ENCODE data around the gene ZNF525. TPM values are rescaled to one million over a fixed set of nuclear protein-coding genes. Genes with fewer than 3 reads are reported as not detected.
"Not testable (repeated sequence)": the region's sequence is repeated elsewhere in the genome, so short reads cannot be mapped to it uniquely, and the experiment has no call there.

The ZNF525 gene
- total RNA-seq (ENCODE audit: insufficient read depth, low replicate concordance): 24.3 TPM

DNA sequence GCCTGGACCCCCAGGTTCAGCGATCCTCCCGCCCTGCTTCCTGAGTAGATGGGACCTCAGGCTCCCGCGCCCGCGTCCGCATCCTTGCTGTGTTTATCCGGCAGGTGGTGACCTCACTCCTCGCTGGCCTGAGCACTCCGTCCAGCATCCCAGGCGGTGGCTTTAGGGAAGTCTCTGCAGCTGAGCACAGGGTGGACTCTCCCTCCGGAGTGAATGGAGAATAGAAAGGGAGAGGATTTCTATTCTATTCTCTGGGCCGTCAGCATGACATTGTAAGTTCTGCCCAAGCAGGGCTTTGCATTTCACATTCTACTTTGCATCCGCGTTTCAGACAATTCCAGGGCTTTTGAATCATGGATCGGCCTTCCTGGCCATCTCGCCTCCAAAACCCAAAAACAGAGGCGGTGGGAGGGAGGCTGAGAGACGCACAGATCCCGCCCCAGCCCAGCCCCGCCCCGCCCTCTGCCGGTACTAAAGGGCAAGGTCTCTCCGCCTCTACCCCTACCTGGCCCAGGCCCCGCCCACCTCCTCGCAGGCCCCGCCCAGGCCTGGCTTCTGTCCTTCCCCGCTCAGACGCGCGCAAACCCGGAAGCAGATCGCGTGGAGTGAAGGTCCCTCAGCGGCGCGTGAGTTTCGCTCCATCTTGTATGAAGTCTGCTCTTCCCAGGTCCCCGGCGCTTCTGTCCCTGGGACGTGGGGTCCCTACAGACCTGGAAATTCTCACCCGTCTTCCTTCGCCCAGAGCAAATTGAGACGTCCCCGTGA lies at the start of gene ZNF525:
Gene ZNF525 (plus strand): TSS at position 572 of the 765 bp plus-strand sequence. CDS start 6,577 bp downstream, outside the sequence.
- peak; percentile 90 for DNase-seq (ENCODE audit: low spot score)

- DNase-seq (ENCODE audit: low spot score): peak; percentile 21
Observed at GRCh38 chr19:53328967-53329366, 36.5 kb upstream of the ZNF525 start.

GRCh38 chr19:53332484-53332883 lies 33.0 kb upstream of the ZNF525 start:
- DNase-seq (ENCODE audit: low spot score): no peak

- DNase-seq (ENCODE audit: low spot score): no peak
Observed at GRCh38 chr19:53333066-53333462, 32.4 kb upstream of the ZNF525 start.

GRCh38 chr19:53333463-53334449 lies 31.7 kb upstream of the ZNF525 start, which contains the start of gene ZNF845:
ZNF845 (plus strand) TSS chr19:53333749; CDS start chr19:53341308, 7,559 bp downstream.
- peak; percentile 96 for DNase-seq (ENCODE audit: low spot score)

DNA sequence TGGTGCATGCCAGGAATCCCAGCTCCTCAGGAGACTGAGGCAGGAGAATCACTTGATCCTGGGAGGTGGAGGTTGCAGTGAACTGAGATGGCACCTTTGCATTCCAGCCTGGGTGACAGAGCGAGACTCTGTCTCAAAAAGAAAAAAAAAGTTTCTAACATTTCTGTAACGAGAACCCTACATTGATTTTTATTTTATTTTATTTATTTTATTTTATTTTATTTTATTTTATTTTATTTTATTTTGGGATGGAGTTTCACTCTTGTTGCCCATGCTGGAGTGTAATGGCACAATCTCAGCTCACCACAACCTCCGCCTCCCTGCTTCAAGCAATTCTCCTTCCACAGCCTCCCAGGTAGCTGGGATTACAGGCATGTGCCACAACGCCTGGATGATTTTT lies 21.1 kb upstream of the ZNF525 start:
- DNase-seq (ENCODE audit: low spot score): not testable (repeated sequence)

- no peak for DNase-seq (ENCODE audit: low spot score)
Observed at GRCh38 chr19:53355739-53356138, 9.8 kb upstream of the ZNF525 start.

- no peak for DNase-seq (ENCODE audit: low spot score)
Observed at GRCh38 chr19:53357821-53358581, 7.5 kb upstream of the ZNF525 start.

DNA sequence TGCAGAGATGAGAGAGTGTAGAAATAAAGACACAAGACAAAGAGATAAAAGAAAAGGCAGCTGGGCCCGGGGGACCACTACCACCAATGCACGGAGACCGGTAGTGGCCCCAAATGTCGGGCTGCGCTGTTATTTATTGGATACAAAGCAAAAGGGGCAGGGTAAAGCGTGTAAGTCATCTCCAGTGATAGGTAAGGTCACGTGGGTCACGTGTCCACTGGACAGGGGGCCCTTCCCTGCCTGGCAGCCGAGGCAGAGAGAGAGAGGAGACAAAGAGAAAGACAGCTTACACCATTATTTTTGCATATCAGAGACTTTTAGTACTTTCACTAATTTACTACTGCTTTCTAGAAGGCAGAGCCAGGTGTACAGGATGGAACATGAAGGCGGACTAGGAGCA lies 5.4 kb upstream of the ZNF525 start:
- DNase-seq (ENCODE audit: low spot score): not testable (repeated sequence)

DNA sequence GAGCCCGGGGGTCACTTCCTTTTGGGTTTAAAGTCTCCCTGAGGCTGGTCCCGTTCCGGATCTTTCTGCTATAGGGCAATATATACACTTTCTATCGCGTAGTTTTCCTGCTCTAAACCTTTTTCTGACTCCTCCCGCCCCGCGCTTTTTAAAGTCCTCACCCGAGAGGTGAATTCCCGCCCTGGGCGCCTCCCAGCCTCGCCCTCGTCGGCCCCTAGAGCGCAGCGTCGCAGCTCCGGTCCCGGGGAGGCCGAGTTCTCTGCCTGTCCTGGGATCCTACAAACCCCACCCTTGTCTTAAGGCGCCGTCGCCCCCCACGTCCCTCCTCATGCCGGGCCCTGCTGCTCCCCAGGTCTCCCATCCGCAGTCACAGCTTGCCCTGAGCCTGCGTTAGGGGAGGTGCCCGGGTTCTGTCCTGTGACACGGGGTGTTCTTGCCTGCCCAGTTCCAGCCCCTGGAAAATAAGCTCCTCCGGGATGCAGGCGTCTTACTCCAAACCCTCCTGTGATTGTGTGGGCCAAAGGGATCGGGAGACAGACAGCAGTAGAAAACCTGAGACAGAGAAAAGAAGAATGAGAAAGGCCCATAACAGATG lies 491 bp downstream of the ZNF525 start:
- DNase-seq (ENCODE audit: low spot score): no peak

GRCh38 chr19:53372196-53372595 lies 6.7 kb downstream of the ZNF525 start:
- no peak for DNase-seq (ENCODE audit: low spot score)

DNA sequence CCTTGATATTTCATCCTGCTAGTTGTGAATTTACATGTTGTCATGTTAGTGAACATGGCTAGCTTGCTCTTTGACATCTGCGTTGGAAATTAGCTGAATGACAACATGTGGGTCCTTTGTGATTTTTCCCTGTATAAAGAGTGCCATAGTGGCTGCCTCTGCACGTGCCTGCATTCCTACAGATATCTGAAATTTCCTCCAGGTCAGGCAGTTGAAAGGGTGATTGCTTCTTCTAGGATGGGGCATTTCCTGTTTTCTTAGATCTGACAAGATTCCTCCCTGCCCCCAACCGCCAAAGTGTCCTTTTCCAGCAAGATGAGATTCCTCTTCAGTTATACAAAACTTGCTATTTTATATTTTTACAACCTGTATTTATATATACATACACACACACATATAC lies 8.8 kb downstream of the ZNF525 start:
- DNase-seq (ENCODE audit: low spot score): no peak

- no peak for DNase-seq (ENCODE audit: low spot score)
Observed at GRCh38 chr19:53374743-53375142, 9.2 kb downstream of the ZNF525 start.

DNA sequence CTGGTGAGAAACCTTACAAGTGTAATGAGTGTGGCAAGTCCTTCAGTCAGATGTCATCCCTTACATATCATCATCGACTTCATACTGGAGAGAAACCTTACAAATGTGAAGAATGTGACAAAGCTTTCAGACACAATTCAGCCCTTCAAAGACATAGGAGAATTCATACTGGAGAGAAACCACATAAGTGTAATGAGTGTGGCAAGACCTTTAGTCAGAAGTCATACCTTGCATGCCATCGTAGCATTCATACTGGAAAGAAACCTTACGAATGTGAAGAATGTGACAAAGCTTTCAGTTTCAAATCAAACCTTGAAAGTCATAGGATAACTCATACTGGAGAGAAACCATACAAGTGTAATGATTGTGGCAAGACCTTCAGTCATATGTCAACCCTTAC lies 15.9 kb downstream of the ZNF525 start:
- DNase-seq (ENCODE audit: low spot score): no peak

DNA sequence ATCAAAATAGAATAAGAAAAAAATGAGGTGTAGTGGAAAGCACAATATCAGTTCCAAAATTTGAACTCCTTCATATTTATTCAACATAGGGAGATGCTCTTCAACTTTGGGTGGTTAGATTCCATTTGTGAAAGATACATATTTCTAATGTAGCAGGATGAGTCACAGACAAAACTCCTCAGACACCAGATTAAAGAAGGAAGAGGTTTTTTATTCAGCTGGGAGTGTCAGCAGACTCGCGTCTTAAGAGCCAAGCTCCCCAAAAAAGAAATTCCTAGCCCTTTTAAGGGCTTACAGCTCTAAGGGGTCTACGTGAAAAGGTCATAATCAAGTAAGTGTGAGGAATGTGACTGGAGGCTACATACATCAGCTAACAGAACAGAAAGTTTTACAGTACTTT lies 22.7 kb downstream of the ZNF525 start:
- DNase-seq (ENCODE audit: low spot score): peak; percentile 65

DNA sequence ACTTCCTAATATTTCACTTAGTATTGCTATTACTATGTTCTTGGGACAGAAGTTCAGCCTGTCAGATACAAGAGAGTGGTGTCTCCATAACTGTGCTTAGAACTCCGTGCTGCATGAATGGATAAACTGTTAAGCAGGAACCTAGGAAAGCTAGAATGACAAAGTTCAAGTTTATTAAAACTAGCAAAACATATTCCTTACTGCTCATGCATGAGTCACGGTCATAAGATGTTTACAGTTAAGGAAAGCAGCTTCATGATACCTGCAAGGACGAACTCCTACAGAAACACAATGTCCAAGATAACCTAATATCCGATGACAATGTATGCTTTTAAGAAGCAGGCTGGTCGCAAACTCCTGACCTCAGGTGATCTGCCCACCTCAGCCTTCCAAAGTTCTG lies 23.4 kb downstream of the ZNF525 start:
- DNase-seq (ENCODE audit: low spot score): no peak

- no peak for DNase-seq (ENCODE audit: low spot score)
Observed at GRCh38 chr19:53389571-53389970, 24.1 kb downstream of the ZNF525 start.

DNA sequence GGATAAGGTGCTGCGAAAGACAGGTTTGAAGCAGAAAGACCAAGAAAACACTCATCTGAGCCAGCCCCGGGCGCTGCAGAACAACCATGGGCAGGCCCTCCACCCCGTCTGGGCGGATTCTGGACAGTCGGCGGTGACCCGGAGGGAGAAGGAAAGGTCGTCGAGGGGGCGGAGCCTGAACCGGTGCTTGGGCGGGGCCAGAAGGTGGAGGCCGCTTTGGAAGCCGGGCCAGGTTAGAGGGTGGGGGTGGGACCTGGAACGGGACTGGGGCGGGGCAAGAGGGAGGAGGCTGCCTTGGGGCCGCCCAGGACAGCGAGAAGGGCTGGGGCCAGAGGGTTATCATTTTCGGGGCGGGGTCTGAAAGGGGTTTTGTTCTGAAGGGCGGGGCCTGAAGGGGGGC lies 24.5 kb downstream of the ZNF525 start:
- DNase-seq (ENCODE audit: low spot score): no peak

- DNase-seq (ENCODE audit: low spot score): peak; percentile 73
Observed at GRCh38 chr19:53394522-53394973, 29.0 kb downstream of the ZNF525 start.

DNA sequence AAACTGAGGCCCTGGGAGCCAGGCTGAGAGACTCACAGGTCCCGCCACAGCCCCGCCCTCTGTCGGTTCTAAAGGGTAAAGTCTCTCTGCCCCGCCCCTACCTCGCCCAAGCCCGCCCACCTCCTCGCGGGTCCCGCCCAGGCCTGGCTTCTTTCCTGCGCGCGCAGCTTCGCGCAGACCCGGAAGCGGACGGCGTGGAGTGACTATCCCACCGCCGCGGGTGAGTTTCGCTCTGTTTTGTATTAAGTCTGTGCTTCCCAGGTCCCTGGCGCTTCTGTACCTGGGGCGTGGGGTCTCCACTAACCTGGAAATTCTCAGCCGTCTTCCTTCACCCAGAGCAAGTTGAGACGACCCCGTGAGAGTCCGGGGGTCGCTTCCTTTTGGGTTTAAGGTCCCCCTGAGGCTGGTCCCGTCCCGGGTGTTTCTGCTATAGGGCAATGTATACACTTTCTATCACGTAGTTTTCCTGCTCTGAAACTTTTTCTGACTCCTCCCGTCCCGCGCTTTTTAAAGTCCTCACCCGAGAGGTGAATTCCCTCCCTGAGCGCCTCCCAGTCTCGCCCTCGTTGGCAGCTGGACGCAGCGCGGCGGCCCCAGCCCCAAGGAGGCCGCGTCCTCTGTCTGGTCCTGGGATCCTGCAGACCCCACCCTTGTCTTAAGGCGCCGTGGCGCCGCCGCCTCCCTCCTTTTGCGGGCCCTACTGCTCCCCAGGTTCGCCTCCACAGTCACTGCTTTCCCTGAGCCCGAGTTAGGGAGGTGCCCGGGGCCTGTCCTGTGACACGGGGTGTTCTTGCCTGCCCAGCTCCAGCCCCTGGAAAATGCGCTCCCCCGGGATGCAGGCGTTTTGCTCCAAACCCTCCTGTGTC lies 29.7 kb downstream of the ZNF525 start, which contains the start of gene ZNF765:
Gene ZNF765 (plus strand): TSS at position 176 of the 866 bp plus-strand sequence. CDS start 2,867 bp downstream, outside the sequence.
- peak; percentile 96 for DNase-seq (ENCODE audit: low spot score)

Data from umbilical cord (tissue), 2 donors.